Measurements from ENCODE around the gene YWHAQ.
"Not testable (repeated sequence)": the region's sequence is repeated elsewhere in the genome, so short reads cannot be mapped to it uniquely, and the experiment has no call there.

Gene YWHAQ

DNA sequence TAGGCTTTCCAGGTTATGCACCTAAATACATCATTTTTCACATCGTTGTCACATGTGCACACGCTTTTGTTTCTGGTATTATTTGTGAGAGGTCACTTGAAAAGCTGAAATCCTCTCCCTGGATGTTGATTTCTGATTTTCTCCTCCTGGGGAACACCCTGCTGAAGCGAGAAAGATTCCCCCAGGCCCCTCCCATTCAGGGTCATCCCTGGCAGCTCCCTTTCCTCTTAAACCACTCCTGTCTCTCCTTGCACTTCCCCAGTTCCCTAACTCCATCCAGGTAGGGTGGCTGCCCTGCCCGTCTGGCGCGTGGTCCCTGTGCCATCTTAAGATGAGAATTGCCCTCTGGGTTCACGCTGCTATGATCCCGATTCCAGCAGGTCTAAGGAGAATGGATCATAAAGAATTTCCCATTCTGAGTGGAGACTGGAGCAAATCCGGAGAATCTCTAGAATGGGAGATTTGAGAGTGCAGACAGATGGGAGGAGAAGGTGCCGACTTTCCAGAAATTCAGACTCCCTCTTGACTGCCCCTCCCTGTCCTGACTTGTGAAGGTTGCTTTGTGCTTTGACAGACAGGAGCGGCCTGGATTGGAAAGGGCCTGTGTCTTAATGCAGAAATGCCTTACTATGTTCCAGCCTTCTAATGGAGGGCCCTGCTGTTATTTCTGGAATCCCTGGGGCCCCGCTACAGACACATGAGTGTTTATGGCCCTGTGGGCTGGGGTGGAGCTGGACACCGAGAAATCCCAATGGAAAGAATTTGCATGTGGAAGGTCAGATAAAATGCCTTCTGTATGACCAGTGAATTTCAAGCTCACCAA, 1.3 kb upstream of the YWHAQ start:
- DNase-seq (ENCODE audit: low read depth in 2 of 2) = no peak

DNA sequence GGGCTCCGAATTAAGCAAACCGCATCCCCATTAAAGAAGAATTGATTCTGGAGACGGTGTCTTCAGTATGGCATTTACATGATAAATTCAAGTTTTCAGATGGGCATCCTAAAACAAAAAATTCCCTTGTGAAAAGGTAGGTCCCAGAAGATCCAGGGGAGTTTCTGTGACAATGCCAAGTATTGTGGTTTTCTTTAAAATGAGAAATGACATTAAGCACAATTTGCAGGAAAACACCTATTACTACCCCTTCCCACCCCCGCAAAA, 689 bp upstream of the YWHAQ start:
- no peak for DNase-seq (ENCODE audit: low read depth in 2 of 2)

DNA sequence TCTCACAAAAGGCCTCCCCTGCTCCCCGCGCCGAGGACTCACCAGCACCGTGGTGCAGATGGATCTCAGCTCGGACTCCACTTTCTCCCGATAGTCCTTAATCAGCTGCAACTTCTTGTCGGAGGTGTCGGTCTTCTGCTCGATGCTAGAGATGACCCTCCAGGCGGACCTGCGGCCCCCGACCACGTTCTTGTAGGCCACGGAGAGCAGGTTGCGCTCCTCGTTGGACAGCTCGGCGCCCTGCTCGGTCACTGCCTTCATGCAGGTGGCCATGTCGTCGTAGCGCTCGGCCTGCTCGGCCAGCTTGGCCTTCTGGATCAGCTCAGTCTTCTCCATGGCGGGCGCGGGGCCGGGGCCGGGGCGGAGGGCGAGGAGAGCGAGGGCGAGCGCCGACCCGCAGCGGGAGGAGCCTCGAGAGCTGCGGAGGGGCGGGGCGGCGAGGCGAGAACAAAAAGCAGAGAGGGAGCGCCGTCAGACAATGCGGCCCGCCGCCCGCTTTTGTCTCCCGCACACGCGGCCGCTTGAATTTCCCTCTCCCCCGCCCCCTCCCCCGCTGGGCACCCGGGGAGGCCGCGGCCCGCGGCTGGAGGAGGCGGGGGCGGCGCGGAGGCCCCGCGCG, 571 bp downstream of the YWHAQ start:
- DNase-seq (ENCODE audit: low read depth in 2 of 2) = peak; percentile 35 to 58

DNA sequence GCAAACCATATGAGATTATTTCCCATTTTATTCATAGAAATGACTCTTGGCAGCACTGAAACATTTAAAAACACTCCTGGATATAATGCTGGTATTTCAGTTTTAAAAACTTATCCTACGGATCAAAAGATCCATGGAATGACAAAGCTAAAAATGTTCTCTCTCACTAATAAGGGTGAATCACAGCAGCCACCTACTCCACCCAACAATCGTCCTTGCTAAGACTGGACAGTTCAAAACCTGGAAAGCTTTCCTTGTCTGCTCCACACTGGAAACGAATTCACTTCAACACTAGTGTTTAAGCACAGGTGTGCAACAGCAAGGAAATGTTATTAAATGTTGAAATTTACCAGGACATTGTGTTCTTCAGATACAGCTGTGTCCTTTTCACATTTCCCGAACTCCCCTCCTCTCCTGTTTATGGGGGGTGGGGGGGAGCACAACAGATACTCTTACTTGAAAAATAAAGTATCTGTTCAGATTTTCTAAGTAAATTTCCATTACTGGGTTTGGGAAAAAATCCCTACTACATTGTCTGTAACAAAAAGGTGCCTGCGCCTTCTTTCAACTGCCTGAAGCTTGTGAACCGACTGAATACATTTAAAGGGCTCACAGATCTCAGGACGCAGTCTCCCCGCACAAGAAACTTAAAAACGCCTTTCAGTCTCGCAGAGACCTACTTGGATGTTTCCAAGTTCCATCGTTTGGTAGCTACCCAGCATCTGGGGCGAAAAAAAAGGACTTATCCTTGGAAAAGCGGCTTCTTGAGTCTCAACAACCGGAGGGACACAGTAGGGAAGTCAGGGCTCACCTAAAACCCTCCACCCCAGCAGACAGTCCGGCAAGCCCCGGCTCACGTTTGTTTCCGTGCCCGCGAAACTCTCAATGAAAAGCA, 1.3 kb downstream of the YWHAQ start:
- DNase-seq (ENCODE audit: low read depth in 2 of 2) = no peak

DNA sequence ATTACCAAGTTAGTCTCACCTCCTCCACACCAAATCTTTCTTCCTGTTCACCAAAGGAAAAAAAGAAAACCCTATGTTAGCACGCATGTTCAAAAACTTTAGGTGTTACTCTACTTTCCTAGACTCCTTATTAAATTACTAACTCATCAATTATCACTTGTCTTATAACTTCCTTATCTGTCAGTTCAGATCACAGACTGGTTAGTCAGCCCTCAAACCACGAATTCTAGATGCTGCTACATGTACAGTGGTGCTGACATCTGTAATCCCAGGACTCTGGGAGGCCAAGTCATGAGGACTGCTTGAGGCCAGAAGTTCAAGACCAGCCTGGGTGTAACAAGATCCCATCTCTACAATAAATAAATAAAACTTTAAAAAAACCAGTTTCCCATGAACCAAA, 3.5 kb downstream of the YWHAQ start:
- no peak for DNase-seq (ENCODE audit: low read depth in 2 of 2)

DNA sequence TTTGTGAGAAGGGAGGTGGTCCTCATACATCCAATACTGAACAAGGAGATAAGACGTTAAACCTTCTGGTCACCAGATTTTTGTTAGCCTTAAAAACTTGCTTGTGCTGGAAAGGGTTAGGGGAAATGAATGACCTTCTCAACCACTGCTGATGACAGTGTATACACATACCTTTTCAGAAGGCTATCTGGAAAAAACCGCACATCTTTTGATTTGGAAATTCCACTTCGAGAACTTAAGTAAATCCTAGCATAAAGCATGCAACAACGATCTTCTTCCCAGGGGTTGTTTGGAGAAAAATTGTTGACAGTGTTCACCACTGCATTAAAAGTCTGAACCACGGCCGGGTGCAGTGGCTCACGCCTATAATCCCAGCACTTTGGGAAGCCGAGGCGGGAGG, 7.6 kb downstream of the YWHAQ start:
- DNase-seq (ENCODE audit: low read depth in 2 of 2) = no peak

DNA sequence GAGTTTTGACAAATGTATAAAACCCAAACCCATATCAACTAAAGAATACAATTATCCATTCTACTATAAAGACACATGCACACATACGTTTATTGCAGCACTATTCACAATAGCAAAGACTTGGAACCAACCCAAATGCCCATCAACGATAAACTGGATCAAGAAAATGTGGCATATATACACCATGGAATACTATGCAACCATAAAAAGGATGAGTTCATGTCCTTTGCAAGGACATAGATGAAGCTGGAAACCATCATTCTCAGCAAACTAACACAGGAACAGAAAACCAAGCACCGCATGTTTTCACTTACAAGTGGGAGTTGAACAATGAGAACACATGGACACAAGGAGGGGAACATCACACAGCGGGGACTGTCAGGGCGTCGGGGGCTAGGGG, 9.1 kb downstream of the YWHAQ start:
- not testable (repeated sequence) for DNase-seq (ENCODE audit: low read depth in 2 of 2)

DNA sequence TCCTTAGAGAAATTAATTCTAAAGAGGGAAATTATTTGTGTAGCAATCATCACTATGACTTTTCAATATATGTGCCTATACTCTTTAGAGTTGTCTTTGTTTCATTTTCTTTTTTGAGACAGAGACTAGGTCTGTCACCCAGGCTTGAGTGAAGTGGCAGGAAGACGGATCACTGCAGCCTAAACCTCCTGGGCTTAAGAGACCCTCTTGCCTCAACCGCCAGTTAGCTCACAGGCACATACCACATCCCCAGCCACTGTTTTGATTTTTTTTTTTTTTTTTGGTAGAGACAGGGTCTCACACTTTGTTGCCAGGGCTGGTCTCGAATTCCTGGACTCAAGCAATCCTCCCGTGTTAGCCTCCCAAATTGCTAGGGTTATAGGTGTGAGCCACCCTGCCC, 12.4 kb downstream of the YWHAQ start:
- DNase-seq (ENCODE audit: low read depth in 2 of 2) = no peak

DNA sequence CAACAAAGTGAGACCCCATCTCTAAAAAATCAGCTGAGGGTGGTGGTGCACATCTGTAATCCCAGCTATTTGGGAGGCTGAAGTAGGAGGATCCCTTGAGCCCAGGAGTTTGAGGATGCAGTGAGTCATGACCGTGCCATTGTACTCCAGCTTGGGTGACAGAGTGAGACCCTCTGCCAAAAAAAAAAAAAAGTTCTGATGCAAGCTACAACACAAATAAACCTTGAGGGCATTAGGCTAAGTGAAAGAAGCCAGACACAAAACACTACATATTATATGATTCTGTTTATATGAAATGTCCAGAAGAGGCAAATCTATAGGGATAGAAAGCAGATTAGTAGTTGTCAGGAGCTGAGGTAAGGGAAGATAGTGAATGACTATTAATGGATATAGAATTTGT, 13.0 kb downstream of the YWHAQ start:
- no peak for DNase-seq (ENCODE audit: low read depth in 2 of 2)

DNA sequence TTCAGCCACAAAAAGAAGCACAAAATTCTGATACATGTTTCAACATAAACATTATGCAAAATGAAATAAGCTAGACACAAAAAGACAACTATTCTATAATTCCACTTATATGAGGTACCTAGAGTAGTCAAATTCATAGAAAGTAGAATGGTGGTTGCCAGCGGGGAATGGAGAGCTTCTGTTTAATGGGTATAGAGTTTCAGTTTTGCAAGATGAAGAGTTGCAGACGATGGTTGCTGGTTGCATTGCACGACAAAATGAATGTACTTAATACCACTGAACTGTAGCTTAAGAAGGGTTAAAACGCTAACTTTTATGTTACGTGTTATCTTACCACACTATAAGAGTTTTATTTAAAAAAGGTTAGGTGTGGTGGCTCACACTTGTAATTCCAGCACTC, 13.5 kb downstream of the YWHAQ start:
- no peak for DNase-seq (ENCODE audit: low read depth in 2 of 2)

DNA sequence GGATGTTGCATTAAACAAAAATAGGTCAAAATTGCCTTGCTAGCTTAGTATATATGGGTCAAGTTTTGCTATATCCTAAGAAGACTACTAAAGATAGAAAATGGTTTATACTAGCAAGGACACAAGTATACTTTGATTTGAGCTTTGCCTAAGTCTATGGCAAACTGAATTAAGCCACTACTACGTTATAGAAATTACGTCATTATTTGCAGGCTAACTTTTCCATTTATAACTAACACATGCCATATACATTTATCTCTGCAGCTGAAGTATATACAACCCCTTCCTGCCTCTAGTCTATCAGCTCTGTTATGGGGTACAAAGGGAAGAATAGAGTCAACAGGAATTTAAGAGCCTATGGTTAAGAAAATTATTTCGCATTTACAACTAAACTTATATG, 16.2 kb downstream of the YWHAQ start:
- no peak for DNase-seq (ENCODE audit: low read depth in 2 of 2)

DNA sequence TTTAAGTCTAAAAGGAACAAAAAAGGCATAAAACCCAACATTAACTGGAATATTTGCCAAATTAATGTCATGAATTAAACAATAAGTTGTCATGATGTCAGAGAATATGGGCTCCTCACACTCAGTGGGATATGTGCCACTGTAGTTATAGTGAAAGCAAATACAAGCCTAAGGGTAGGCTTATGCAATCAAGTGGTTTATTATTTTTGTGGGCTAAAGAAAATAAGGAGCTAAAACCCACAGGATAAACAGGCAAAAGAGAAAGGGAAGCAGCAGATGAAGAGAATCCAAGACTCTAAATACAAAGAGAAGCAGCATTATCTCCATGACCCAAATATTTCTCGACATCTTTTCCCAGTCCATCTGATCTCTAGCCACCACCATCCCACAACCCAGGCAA, 17.5 kb downstream of the YWHAQ start:
- DNase-seq (ENCODE audit: low read depth in 2 of 2) = no peak

DNA sequence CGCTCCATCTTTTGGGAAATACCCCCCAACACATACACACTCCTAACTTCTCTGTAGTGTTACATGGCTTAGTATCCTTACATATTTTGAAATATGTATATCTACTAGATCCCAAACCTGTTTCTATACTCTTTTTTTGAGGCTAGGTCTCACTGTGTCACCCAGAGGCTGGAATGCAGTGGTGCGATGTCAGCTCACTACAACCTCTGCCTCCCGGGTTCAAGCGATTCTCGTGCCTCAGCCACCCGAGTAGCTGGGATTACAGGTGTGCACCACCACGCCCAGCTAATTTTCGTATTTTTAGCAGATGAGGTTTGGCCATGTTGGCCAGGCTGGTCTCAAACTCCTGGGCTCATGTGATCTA, 19.3 kb downstream of the YWHAQ start:
- not testable (repeated sequence) for DNase-seq (ENCODE audit: low read depth in 2 of 2)

DNA sequence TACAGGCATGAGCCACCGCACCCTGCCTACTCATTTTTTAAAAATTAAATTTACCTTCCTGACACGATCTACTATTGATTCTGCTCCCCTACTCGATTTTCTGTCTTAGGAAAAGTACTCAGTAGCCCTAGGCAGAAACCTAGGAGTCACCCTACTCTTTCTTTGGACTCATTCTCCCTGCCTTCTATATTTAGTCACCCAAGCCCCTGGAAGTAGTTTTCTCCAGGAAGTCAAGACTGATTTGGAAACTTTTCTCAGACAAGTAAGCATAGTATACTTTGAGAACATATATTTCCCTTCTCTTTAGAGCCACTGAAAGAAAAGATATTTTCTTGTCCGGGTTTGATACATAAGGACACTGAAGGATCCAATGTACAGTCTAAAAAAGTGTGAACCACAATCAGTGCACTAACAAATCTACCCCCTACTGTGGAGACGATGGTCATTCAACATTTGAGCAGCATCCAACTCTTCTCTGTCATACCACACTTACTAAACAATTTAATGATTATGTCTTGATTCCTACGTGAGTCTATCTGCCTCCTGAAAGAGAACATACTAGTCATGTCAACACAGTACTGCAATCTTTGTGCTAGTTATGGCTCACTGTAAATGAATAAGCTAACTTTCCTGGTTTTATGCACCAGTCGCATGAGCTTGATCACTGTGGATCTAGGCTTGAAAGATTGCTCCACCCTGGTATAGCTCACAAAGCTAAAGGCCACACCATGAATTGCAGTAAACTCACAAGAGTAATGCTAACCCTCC, 19.8 kb downstream of the YWHAQ start:
- no peak for DNase-seq (ENCODE audit: low read depth in 2 of 2)

DNA sequence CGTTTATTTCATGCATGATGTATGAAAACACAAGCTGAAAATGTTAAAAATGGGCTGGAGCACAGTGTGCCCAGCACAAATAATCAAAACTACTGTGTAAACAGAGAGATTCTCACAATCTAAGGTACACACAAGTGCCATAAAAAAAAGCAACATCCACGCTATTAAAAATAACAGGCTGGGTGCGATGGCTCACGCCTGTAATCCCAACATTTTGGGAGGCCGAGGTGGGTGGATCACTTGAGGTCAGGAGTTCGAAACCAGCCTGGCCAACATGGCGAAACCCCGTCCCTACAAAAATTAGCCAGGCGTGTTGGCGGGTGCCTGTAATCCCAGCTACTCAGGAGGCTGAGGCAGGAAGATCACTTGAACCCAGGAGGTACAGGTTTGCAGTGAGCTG, 22.3 kb downstream of the YWHAQ start:
- DNase-seq (ENCODE audit: low read depth in 2 of 2) = not testable (repeated sequence)

DNA sequence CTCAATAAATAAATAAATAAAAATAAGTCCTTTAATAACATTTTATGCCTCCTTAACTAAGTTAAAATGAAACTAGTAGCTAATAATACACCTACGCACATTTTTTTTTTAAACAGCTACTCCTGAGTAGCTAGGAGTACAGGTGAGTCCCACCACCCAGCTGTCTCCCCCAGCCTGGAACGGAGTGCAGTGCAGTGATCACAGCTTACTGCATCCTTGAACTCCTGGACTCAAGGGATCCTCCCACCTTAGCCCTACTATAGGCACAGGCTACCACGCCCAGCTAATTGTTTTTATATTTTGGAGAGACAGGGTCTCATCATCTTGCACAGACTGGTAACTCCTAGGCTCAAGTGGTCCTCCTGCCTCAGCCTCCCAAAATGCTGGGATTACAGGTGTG, 28.4 kb downstream of the YWHAQ start:
- no peak for DNase-seq (ENCODE audit: low read depth in 2 of 2)

DNA sequence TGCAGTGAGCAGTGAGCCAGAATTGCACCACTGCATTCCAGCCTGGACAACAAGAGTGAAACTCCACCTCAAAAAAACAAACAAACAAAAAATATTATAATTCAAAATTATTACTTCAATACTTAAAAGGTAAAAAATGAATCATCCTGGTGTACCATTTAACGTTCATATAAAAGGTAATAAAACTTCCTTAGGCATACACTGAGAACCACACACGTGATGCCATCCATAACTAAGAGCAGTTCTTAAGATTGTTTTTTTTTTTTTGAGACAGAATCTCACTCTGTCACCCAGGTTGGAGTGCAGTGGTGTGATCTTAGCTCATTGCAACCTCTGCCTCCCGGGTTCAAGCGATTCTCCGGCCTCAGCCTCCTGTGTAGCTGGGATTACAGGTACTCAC, 29.4 kb downstream of the YWHAQ start:
- DNase-seq (ENCODE audit: low read depth in 2 of 2) = no peak

DNA sequence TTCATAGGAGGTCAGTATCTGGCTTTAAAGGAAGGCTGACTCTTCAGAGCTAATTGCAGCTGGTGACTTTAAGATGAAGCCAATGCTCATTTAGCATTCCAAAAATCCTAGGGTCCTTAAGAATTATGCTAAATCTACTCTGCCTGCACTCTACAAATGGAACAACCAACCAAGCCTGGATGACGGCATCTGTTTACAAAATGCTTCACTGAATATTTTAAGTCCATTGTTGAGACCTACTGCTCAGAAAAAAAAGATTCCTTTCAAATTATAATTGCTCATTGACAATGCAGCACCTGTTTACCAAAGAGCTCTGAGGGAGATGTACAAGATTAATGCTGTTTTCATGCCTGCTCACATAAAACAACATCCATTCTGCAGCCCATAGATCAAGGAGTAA, 31.4 kb downstream of the YWHAQ start:
- DNase-seq (ENCODE audit: low read depth in 2 of 2) = no peak

DNA sequence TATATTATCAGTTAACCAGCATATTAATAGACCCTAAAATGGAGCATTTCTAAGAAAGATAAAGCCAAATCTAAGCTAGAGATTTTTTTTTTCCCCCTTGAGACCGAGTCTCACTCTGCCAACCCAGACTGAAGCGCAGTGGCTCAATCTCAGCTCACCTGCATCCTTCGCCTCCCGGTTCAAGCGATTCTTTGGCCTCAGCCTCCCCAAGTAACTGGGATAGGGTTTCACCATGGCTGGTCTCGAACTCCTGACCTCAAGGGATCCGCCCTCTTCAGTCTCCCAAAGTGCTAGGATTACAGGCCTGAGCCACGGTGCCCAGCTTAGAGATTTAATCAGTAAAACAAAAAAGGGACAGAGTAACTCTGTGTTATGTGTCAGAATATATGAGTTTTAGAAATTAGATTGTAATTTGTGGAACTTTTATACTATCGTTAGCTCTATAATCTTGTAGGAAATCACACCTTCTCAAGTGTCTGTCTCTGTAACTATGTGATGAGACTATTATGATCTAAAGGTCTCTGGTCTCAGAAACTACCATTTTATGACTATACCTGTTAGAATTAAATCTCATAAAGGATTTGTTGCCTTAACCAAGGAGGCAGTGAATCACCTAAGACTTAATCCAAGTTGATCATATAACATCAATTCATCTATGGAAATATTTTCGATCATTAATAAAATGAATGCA, 34.0 kb downstream of the YWHAQ start:
- DNase-seq (ENCODE audit: low read depth in 2 of 2) = no peak

DNA sequence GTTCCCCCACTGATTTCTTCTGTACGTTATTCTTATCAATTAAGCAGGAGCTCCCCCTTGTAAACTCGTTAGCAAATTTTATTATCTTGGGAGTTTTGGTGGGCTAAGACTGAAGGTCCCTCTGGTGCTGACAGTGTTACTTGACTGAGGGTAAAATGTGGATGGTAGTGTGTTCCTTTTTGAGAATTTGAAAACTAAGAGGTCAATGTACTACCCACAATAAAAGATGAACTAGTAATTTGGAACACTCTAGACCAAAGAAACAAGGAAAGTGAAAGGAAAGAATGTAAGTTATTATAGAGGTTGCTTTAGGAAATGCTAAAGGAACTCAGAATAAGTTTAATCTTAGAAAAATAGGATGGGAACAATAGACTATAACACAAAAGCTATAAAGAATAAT, 35.1 kb downstream of the YWHAQ start:
- no peak for DNase-seq (ENCODE audit: low read depth in 2 of 2)

DNA sequence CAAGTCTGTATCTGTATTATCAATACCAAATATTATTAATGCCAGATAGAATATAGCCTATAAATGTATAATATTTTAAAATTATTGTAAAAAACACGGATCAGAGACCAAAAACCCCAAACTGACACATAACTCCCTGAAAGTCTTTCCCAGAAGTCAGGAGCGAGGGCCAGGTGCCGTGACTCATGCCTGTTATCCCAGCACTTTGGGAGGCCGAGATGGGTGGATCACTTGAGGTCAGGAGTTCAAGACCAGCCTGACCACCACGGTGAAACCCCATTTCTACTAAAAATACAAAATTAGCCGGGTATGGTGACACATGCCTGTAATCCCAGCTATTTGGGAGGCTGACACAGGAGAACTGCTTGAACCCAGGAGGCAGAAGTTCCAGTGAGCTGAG, 35.5 kb downstream of the YWHAQ start:
- not testable (repeated sequence) for DNase-seq (ENCODE audit: low read depth in 2 of 2)

Measured in stimulated activated CD8-positive, alpha-beta memory T cell treated with anti-CD3 and anti-CD28 coated beads, Interleukin-2, amount 100 ng/mL, for 1 hour (primary cell).